Smooth muscle cell (in vitro differentiated cells): Measurements from ENCODE around the gene CTSH. TPM values are rescaled to one million over a fixed set of nuclear protein-coding genes. Genes with fewer than 3 reads are reported as not detected.

Experiments used
- DNase-seq: peaks from one replicate; lab custom pipeline; 2025; ENCODE audit not compliant: unreplicated experiment; lab: John Stamatoyannopoulos, UW
- H2AFZ ChIP-seq: fragments of 200-600 bp; sonication (generic); 2 replicates; pipeline ENCODE4 v1.6.0; 2016; ENCODE audit warnings: antibody characterized with exemption, low read depth, mild to moderate bottlenecking
- H3F3A ChIP-seq: fragments of 200-600 bp; sonication (generic); 2 replicates; pipeline ENCODE4 v1.6.0; 2017; ENCODE audit warnings: antibody characterized with exemption, low read depth
- H3K27ac ChIP-seq: fragments of 200-600 bp; sonication (generic); 2 replicates; pipeline ENCODE4 v1.5.1; 2016; ENCODE audit warnings: low read depth, mild to moderate bottlenecking
- H3K27me3 ChIP-seq: fragments of 200-600 bp; sonication (generic); 2 replicates; pipeline ENCODE4 v1.6.1; 2016; ENCODE audit warnings: low read depth, mild to moderate bottlenecking
- H3K36me3 ChIP-seq: fragments of 200-600 bp; sonication (generic); 2 replicates; pipeline ENCODE4 v1.5.1; 2016; ENCODE audit warnings: low read depth
- H3K4me1 ChIP-seq: fragments of 200-600 bp; sonication (generic); 2 replicates; pipeline ENCODE4 v1.5.1; 2016; ENCODE audit warnings: low read depth
- H3K4me2 ChIP-seq: fragments of 200-600 bp; sonication (generic); 2 replicates; pipeline ENCODE4 v1.6.0; 2016; ENCODE audit warnings: mild to moderate bottlenecking
- H3K4me3 ChIP-seq: fragments of 200-600 bp; sonication (generic); 2 replicates; pipeline ENCODE4 v1.5.1; 2016; ENCODE audit warnings: mild to moderate bottlenecking
- H3K79me2 ChIP-seq: fragments of 200-600 bp; sonication (generic); 2 replicates; pipeline ENCODE4 v1.6.0; 2016; ENCODE audit warnings: low read depth, mild to moderate bottlenecking
- H3K9ac ChIP-seq: fragments of 200-600 bp; sonication (generic); 2 replicates; pipeline ENCODE4 v1.6.0; 2016; ENCODE audit warnings: low read depth
- H3K9me3 ChIP-seq: fragments of 200-600 bp; sonication (generic); replicated peaks from 2 replicates; pipeline ENCODE4 v1.5.1; 2016; ENCODE audit warnings: low read depth
- H4K20me1 ChIP-seq: fragments of 200-600 bp; sonication (generic); 2 replicates; pipeline ENCODE4 v1.6.0; 2016; ENCODE audit warnings: low read depth
- WGBS: methylation state at CpG from one replicate; pipeline ENCODE4 v1.1.7; 2016; ENCODE audit warnings: low lambda C conversion rate; 5-methylcytosine and 5-hydroxymethylcytosine counted together
- polyA plus RNA-seq: library from polyadenylated mRNA; unstranded; fragments of >200 nt; fragmentation: Nextera tagmentation; extraction: Ambion mirVana; gene quantifications from 2 replicates; pipeline ENCODE4 v1.2.1, GENCODE V29; 2016
- total RNA-seq: library from RNA; depleted of rRNA; stranded (reverse); fragments of >200 nt; gene quantifications from 2 replicates; pipeline ENCODE4 v1.2.3, GENCODE V29; 2014
- TF ChIP-seq, protein P1 (sequence below): fragments of 200-600 bp; sonication (generic); IDR thresholded peaks from 2 replicates; pipeline ENCODE4 v1.5.1; 2017; ENCODE audit warnings: borderline replicate concordance, mild to moderate bottlenecking, antibody characterized with exemption; ENCODE audit not compliant: insufficient read depth, poor library complexity, severe bottlenecking

Gene CTSH
- total and polyA plus RNA-seq, 2 experiments from 2014 or later = 23.4 to 38.5 TPM

GRCh38 chr15:78985859-78986475, 41.1 kb upstream of the CTSH start:
- TF ChIP-seq, protein P1, sequence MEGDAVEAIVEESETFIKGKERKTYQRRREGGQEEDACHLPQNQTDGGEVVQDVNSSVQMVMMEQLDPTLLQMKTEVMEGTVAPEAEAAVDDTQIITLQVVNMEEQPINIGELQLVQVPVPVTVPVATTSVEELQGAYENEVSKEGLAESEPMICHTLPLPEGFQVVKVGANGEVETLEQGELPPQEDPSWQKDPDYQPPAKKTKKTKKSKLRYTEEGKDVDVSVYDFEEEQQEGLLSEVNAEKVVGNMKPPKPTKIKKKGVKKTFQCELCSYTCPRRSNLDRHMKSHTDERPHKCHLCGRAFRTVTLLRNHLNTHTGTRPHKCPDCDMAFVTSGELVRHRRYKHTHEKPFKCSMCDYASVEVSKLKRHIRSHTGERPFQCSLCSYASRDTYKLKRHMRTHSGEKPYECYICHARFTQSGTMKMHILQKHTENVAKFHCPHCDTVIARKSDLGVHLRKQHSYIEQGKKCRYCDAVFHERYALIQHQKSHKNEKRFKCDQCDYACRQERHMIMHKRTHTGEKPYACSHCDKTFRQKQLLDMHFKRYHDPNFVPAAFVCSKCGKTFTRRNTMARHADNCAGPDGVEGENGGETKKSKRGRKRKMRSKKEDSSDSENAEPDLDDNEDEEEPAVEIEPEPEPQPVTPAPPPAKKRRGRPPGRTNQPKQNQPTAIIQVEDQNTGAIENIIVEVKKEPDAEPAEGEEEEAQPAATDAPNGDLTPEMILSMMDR = no peak
- no peaks in the 10 kb centered on the region for H3K4me1 ChIP-seq
- 86% methylated on average over 6 of the region's 6 CpGs for WGBS

DNA sequence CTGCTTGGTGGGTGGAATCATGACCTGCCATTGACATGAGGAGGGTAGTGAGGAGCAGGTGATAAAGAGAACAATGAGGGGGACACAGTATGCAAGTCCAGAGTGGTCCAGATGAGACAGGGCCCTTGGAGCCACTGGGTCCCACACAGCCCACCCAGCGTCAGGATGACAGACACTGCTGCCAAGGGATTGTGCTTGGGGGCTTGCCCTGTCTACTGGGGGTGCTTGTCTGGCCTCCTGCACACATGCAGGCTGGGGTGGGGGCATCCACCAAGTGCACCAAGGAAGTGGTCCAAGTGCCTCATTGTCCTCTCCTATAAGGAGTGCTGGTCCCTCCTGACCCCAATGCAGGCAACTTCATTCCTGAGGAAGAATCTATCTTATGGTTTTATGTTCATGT, 39.2 kb upstream of the CTSH start:
- DNase-seq = no peak
- Histone ChIP-seq H3K4me1 (no peaks in the 10 kb centered on the region), H2AFZ (no peak overlapping the region), H3K27ac (no peak overlapping the region), H3F3A (peaks cover 2% of the 10 kb centered on the region), H3K79me2 (no peaks in the 10 kb centered on the region), H3K9ac (no peak overlapping the region), H3K27me3 (no peaks in the 10 kb centered on the region), H3K4me2 (no peak overlapping the region), H4K20me1 (no peaks in the 10 kb centered on the region), H3K4me3 (no peak overlapping the region), H3K9me3 (no peaks in the 10 kb centered on the region), H3K36me3 (no peaks in the 10 kb centered on the region)
- TF ChIP-seq, protein P1 = no peak
- 82% methylated on average over 1 of the region's 1 CpG for WGBS

More at GRCh38 chr15:78985859-78986475, 41.1 kb upstream of the CTSH start:
- Histone ChIP-seq H3K27ac (no peak overlapping the region), H3F3A (peaks cover 10% of the 10 kb centered on the region), H3K36me3 (no peaks in the 10 kb centered on the region), H3K4me2 (no peak overlapping the region), H2AFZ (no peak overlapping the region), H3K9me3 (no peaks in the 10 kb centered on the region), H3K79me2 (no peaks in the 10 kb centered on the region), H3K4me3 (no peak overlapping the region), H3K9ac (no peak overlapping the region), H4K20me1 (no peaks in the 10 kb centered on the region), H3K27me3 (no peaks in the 10 kb centered on the region)
- no peak for DNase-seq

DNA sequence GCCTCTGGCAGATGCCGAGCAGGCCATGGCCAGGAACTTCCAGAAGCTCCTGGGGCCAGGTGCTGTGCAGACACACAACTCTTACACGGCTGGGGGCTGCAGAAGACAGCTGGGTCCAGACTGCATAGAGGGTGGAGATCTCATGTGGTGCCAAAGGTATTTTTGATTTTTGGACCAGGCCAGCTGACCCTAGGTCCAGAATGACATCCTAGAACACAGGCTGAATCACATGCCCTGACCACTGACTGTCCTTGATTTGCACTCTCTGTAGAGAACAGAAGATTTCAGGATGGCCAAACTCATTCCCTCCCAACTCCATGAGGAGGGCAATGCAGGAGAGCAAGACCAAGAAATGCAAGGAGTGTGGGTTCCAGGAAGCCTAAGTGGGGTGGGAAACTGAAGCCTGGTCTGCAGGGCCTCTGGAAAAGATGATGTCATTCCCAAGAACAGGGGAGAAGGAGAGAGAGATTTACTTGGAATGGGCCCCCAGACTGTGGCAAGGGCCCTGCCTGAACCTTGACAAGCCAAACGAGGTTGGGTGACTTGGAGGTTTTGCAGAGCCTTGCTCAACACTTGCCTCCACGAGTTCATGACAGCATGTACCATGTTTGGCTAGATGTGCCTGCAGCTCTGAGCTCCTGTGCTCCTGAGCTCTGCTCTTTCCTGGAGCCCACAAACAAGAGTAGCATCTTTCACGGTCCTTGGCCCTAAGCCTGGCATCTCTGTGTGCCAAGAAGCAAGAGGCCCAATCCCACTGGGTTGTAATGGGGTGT, 38.5 kb upstream of the CTSH start:
- H3K4me3 ChIP-seq = no peak overlapping the region
- TF ChIP-seq, protein P1 = no peak
- WGBS = 69% methylated on average over 5 of the region's 5 CpGs
- no peaks in the 10 kb centered on the region for H3K36me3 ChIP-seq
- no peaks in the 10 kb centered on the region for H4K20me1 ChIP-seq
- no peaks in the 10 kb centered on the region for H3K27me3 ChIP-seq
- H3K9ac ChIP-seq = no peak overlapping the region
- H3K4me1 ChIP-seq = no peaks in the 10 kb centered on the region
- no peaks in the 10 kb centered on the region for H3K9me3 ChIP-seq
- no peak overlapping the region for H3K27ac ChIP-seq
- DNase-seq = no peak
- H3F3A ChIP-seq = no peaks in the 10 kb centered on the region
- H2AFZ ChIP-seq = no peak overlapping the region
- H3K79me2 ChIP-seq = no peaks in the 10 kb centered on the region
- no peak overlapping the region for H3K4me2 ChIP-seq

DNA sequence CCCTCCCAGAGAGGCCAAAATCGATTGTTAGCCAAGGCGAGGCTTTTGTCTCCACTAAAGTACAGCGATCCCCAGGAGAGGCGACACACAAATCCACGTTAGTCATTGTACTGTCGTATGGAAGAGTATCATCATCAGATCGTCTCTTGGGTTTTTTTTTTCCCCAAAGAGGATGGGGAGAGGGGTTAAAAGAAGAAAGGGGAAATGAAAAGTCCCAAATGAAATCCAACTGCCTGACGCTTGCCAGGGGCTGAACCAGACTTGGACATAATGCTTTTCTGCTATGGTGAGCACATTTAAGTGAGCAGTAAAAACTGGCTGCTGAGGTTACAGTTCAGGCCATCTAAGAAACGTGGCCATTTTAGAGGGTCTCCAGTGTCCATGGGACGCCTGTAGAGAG, 37.9 kb upstream of the CTSH start:
- Histone ChIP-seq H3K4me1 (no peaks in the 10 kb centered on the region), H3F3A (no peaks in the 10 kb centered on the region), H4K20me1 (no peaks in the 10 kb centered on the region), H3K27me3 (no peaks in the 10 kb centered on the region), H3K4me3 (no peak overlapping the region), H2AFZ (no peak overlapping the region), H3K9ac (no peak overlapping the region), H3K79me2 (no peaks in the 10 kb centered on the region), H3K27ac (no peak overlapping the region), H3K9me3 (no peaks in the 10 kb centered on the region), H3K4me2 (no peak overlapping the region), H3K36me3 (no peaks in the 10 kb centered on the region)
- DNase-seq = no peak
- TF ChIP-seq, protein P1 = no peak
- 86% methylated on average over 10 of the region's 10 CpGs for WGBS
